Activated CD8-positive, alpha-beta memory T cell treated with anti-CD3 and anti-CD28 coated beads for 36 hours (primary cell): ENCODE measurements around the gene TMEM74B. TPM values are rescaled to one million over a fixed set of nuclear protein-coding genes. Genes with fewer than 3 reads are reported as not detected.

Source experiments
- CTCF ChIA-PET: fragments of 350-600 bp; sonication (Branson Sonifier 250); formaldehyde crosslinking; loops from one replicate; lab custom pipeline; 2021; ENCODE audit warnings: antibody characterized with exemption; lab: Charles Lee
- POLR2A ChIA-PET: fragments of 350-600 bp; sonication (Branson Sonifier 250); formaldehyde crosslinking; loops from one replicate; lab custom pipeline; 2021; ENCODE audit warnings: antibody characterized with exemption; lab: Charles Lee
- total RNA-seq, 2 experiments: library from RNA; stranded (reverse); gene quantifications; one replicate each; pipeline ENCODE4 v1.2.3, GENCODE V29; 2021

TMEM74B gene
- total RNA-seq, 2 experiments from 2014 or later, result 0.23 to 0.40 TPM

DNA sequence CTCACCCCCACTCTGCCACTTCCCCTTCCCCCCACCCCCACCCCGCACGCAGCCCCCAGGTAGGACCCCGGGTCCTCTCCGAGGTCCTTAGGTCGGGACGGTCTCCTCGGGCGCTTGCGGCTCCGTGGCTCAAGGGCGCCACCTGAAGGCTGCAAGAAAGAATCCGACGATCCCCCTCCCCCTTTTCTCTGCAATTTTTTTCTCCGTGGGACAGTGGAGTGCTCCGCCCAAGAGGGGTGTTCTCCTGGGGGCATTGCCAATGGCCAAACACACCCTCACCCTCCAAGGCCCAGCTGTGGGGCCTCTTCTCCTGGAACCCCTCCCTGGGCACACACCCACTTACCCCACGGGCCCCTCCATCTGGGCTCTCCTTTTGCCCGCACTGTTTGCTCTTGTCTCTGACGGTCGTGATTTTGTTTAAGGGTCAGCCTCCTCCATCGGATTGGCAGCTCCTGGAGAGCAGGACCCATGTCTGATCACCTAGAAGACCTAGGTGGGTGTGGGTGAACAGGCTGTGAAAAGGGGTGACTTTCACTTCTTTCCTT lies 1.1 kb upstream of the TMEM74B start:
- CTCF ChIA-PET, result interaction anchor here (0.9 to 1.3 kb wide), 2 partner anchors 13 to 74 kb away, joined by 4 read pairs; no protein-coding TSS in a partner anchor
- POLR2A ChIA-PET, result interaction anchor here (0.5 kb wide), 1 partner anchor 1859 kb away, joined by 4 read pairs; no protein-coding TSS in a partner anchor

DNA sequence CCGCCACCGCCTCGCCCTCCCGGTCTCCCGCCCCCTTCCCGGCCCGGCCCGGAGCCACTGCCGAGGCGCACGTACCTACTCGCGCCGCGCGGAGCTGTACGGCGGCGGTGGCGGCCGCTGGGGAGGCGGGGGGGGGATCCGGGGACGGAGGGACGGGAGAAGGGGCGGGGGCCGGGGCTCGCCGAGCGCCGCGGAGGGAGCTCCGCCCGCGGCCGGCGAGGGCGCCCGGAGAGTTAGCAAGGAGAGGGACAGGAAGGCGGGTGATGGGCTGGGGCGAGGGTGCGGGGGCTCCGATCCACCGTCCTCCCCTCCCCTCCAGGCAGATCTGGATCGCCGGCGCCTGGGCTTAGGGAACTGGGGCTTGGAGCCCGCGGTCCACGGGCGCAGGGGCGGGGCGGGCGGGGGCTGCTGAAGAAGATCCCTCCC lies 548 bp upstream of the TMEM74B start:
- CTCF ChIA-PET, result interaction anchor here (0.9 to 1.3 kb wide), 2 partner anchors 12 to 74 kb away, joined by 4 read pairs; no protein-coding TSS in a partner anchor
- POLR2A ChIA-PET, result interaction anchor here (0.5 kb wide), 1 partner anchor 1860 kb away, joined by 4 read pairs; no protein-coding TSS in a partner anchor

DNA sequence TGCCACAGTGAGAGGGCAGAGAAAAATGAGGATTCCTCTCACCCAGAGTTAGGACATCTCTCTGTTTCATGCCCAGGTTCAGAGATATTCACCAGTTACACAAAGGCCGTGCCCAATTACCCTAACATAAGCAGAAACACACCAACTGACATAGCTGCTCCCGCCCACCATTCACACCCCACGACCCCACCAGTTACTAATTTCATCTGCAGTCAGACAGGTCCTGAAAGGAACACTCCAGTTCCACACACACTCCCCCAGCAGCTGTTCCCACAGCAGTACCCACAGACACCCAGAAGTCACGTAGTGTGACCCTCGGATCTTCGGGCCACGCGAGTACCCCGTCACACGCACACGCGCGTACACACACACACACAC lies 532 bp downstream of the TMEM74B start:
- CTCF ChIA-PET, result no interaction called here
- POLR2A ChIA-PET, result no interaction called here

DNA sequence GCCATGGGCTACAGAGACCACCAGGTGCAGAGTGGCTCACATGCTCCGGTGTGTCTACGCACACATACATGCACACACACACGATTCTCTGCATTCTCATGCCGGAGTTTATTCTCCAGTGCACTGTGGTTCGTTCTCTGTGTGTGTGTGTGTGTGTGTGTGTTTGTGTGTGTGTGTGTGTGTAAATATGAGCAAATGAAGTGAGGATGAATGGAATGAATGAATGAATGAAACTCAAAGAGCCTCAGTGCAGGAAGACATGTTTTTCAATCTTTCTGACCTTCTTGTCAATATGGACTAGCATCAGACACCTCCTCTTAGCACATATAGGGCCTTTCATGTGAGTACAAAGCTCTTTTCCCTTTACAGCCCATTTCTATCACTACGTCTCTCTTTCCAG lies 1.6 kb downstream of the TMEM74B start:
- ChIA-PET POLR2A (no interaction called here), CTCF (no interaction called here)

DNA sequence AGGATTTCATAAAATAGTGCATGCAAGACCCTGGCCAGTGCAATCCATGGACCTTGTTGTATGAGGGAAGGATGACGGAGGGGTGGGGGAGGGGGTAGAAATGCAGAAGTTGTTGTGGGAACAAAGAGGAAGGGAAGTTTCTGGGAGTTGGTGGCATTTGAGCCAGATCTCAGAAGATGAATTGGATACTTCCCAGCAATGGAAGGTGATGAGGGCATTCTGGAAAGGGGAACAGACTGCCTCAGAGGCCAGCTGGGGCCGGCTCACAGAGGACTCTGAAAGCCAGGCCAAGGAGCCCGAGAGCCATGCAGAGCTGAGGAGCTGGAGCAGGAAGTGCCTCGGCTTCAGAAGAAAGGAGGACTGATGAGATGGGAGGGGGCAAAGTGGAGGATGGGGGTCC lies 2.7 kb downstream of the TMEM74B start:
- CTCF ChIA-PET, result no interaction called here

DNA sequence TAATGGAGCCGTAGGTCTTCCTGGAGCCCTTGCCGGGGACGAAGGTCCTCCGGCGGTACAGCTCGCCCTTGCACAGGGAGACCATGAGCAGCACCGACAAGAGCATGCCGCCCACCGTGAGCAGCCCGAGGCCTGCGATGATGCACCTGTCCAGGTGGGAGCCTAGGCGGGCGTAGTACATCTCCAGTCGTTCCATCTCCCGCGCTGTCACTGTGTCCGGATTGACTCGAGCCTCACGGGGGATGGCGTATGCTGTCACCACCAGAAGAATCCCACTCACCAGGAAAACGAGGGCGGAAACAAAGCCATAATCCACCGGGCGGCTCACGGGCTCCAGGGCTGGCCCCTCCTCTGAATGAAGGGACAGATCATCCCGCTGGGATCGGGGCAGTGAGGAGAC lies 3.8 kb downstream of the TMEM74B start:
- POLR2A ChIA-PET, result no interaction called here
- CTCF ChIA-PET, result no interaction called here

More for the DNA sequence above, 2.7 kb downstream of the TMEM74B start:
- POLR2A ChIA-PET, result no interaction called here

DNA sequence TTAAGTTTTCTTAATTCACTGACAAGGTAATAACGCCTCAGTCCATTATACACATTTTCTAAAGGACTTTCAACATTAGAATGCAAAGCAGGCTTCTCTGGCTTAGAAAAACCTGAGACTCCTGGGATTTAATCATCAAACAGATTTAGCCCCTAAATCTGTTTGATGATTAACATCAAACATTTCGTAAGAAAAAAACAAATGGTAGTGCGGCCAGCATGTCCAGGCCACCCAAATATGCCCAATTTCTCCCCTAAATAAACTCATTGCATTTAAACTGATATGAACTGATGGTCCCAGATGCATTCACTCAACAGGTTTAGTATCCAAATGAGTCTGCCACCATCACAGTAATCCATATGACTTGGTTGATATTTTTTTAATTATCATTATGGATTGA lies 6.2 kb downstream of the TMEM74B start:
- POLR2A ChIA-PET, result no interaction called here
- CTCF ChIA-PET, result no interaction called here

DNA sequence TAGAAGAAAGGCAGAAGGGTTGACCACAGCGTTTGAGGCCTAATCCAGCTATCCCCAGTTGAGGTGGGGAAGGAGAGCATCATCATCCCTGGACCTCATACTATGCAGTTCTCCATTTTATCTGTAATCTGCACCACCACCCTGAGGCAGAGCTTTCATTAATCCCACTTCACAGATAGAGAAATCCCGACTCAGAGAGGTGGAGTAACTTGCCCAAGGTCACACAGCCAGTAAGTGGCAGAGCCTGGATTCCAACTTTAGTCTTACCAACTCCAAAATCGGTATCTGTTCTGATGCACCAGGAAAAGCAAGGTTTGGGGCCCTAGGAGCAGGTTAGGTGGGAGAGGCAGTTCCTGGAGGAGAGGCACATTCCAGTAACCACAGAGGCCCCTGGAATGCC lies 6.7 kb downstream of the TMEM74B start:
- CTCF ChIA-PET, result no interaction called here
- POLR2A ChIA-PET, result no interaction called here

DNA sequence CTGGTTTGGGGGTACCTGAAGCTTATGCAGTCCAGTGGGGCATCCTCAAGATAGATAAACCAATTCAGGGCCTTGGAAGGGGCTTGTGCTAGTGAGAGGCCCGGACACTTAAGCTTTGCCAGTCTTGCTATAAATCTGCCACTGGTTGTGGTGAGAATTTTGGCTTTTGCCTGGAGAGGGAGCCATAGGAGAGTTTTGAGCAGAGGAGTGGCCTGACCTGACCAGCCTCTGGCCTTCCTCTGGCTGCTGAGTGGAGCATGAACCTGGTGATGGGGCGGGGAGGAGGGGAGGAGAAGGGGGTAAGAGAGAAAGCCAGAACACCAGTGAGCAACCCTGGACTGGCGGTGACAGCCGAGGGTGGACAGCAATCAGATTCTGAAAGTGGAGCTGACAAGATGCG lies 7.1 kb downstream of the TMEM74B start:
- POLR2A ChIA-PET, result no interaction called here

DNA sequence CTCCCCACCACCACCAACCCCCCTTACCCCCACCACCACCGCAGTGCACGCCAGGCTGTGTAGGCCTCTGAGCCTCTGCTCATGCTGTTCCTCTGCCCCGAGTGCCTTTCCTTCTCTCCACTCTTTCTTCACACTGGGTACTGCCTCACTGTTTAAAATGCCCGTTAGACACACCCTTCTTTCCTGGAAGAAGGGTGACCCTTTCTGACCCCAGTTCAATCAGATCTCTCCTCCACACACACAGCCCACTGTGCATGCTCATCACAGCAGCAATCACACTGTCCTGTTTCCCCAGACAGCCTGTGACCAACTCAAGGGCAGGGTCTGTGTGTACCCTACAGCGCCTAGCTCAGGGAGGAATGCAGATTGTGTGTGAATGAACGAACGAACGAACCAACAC lies 10.0 kb downstream of the TMEM74B start:
- CTCF ChIA-PET, result no interaction called here
- POLR2A ChIA-PET, result no interaction called here

More for the DNA sequence above, 7.1 kb downstream of the TMEM74B start:
- CTCF ChIA-PET, result no interaction called here

DNA sequence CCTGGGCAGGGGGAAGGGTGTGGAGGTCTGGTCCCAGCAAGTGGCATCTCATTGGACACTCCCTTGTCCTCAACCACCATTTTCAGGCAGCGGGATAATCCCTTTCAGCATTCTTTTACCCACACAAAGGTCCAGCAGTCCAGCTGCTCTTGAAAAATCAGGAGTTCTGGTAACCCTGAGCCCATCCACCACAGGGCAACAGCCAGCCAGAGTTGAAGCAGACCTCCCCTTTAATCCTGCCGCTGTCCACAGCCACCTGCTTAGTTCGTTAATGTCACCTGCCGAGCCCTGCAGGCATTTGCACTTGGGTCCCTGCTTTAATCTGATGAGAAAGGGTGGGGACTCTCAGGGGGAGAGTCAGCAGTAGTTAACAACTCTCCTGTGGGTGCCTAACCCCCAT lies 11.1 kb downstream of the TMEM74B start:
- POLR2A ChIA-PET, result interaction anchor here (0.6 kb wide), 1 partner anchor 51 kb away, joined by 9 read pairs; no protein-coding TSS in a partner anchor
- CTCF ChIA-PET, result interaction anchor here (1.4 kb wide), 1 partner anchor 12 kb away, joined by 4 read pairs; no protein-coding TSS in a partner anchor

DNA sequence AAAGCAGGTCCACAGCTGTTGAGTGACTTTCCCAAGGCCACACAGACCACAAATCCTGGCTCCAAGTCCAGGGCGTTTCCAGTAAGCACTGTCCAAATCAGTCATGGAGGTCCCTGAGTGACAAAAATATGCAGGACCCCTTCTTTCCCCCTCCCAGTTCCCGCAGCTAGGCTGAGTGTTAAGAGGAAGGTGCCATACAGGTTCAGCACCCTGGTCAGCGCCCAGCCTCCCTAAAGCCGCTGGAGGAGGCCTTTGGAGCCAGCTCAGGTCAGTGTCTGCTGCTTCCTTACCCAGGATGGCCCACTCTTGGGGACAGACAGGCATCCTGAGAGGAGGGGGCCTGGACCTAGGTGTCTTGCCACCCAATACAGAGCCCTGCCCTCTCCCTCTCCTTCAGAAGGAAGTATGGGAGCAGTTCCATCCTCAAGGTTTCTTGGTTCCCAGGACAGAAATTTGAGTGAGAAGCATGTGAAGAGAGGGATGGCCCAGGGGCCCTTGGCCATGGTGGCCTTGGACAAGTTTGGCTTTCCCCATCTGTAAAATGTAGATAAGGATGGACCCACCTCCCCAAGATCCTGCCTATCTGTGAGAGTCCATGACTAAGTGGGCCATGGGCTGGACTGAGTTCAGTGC lies 13.2 kb downstream of the TMEM74B start:
- POLR2A ChIA-PET, result interaction anchor here (0.5 kb wide), 1 partner anchor 591 kb away, joined by 4 read pairs; no protein-coding TSS in a partner anchor
- CTCF ChIA-PET, result interaction anchor here (1.5 kb wide), 1 partner anchor 63 kb away, joined by 4 read pairs; no protein-coding TSS in a partner anchor

DNA sequence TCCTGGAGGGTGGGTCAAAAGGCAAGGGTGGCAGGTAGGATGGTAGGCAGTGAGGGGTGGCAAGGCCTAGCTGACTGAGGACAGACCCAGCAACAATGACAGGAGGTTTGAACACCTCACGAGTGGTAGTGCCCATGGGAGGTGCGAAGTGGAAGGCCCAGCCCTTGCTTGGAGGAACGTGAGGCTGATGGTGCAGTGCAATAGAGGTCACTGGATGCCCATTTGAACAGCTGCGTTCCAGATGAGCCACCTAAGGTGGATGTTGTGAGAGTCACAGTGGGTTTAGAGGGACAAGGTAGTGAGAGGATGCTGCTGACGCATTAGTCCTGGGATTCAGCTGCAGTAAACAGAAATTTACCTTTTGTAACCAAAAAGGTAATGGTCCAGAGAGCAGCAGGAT lies 15.6 kb downstream of the TMEM74B start:
- ChIA-PET POLR2A (no interaction called here), CTCF (no interaction called here)

DNA sequence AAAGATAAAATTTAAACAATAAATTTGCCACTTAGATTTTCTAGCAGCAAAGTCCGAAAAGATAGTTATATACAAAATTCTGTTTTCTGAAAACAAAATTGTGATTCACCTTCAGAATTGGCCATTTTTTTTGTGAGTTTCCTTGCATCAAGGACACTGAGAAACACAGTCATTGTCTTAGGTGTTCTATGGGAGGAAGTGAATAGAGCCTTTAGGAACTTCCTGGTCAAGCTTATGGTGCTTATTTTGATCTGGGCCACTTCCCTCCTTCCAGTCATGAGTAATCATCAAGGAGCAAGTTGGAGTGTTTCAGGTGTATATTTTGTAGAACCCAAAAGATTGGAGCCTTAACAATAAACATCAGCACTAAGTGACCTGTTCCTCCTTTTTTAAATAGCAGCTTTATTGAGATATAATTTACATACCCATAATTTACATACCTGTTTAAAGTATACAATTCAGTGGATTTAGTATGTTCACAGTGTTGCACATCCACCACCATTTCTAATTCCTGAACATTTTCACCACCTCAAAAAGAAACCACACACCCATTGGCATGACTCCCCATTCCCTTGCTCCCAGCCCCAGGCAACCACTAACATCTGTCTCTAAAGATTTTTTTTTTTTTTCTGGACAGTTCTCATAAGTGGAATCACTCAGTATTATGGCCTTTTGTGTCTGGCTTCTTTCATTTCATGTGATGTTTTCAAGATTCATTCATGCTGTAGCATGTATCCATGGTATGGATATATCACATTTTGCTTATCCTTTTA lies 17.6 kb downstream of the TMEM74B start:
- ChIA-PET CTCF (no interaction called here), POLR2A (no interaction called here)

DNA sequence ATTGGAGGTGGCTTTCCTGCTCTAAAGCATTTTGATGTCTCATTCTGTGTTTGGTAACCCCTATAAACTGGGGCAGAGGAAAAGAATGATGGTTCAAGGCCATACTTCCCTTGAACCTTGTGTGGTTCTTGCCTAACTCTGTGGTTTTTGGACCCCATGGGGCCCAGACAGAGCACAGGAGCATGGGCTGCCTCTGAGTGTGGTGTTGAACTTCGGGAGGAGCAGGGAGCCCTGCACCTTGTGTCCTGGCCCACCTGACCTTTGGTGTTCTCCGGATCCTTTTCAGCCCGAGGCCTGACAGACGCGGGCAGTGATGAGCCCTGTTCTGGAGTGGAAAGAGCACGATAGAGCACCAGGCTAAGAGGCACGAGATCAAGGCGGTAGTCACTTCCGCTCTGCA lies 18.8 kb downstream of the TMEM74B start:
- CTCF ChIA-PET, result no interaction called here

DNA sequence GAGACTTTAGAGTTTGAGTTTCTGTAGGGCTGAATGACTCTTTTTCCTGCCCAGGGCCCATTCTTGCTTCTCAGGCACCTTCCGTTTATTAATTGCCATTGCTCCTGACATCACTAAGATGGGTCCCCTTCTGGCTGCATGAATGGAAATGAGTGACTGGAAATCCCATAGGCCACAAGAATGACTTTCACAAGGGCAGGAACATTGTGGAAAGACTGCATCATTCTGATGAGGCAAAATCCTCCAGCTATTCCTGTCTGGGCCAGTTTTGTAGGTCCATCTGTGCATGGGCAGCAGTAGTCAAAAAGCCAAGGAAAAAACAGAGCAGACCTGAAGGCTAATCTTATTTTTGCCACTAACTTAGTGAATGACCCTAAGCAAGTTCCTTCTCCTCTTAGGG lies 19.3 kb downstream of the TMEM74B start:
- CTCF ChIA-PET, result interaction anchor here (1.4 kb wide), 1 partner anchor 11 kb away, joined by 3 read pairs; no protein-coding TSS in a partner anchor
- POLR2A ChIA-PET, result no interaction called here

More for the DNA sequence above, 18.8 kb downstream of the TMEM74B start:
- POLR2A ChIA-PET, result no interaction called here

DNA sequence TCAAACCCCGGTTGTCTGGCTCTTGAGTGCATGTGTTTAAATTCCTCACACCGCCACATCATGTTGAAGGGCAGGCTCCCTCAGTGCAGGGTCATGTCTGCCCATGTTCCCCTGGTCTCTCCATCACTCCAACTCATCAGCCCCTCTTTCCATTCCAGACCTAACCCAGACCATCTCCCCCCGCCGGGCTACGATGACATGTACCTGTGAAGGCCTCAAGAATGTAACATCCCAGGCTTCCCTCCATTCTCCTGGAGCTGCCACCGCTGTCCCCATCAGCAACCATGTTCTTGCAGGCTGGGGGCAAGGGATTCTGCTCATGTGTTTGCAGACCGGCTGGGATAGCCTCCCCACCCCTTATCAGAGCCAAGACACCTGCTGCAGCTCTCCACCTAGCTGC lies 19.9 kb downstream of the TMEM74B start:
- POLR2A ChIA-PET, result no interaction called here
- CTCF ChIA-PET, result interaction anchor here (1.4 kb wide), 1 partner anchor 12 kb away, joined by 3 read pairs; no protein-coding TSS in a partner anchor

DNA sequence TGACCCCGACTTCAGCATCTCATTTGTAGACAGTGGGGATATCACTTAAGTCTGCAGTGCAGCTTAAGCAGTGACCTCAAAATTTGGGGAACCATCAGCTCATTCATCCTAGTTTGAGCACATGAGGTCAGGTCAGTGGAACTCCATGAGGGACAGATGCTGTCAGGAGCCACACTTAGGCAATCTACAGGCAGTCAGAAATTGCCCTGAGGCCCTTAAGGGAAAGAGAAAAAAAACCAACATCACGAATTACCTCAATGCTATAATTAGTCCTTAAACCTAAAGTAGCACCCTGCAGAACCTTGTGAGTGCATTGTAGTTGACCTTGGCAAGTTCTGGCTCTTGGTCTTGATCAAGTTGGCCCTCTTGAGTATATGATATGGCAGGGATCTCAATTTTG lies 21.1 kb downstream of the TMEM74B start:
- POLR2A ChIA-PET, result no interaction called here
- CTCF ChIA-PET, result interaction anchor here (0.6 kb wide), 1 partner anchor 35 kb away, joined by 3 read pairs; no protein-coding TSS in a partner anchor

DNA sequence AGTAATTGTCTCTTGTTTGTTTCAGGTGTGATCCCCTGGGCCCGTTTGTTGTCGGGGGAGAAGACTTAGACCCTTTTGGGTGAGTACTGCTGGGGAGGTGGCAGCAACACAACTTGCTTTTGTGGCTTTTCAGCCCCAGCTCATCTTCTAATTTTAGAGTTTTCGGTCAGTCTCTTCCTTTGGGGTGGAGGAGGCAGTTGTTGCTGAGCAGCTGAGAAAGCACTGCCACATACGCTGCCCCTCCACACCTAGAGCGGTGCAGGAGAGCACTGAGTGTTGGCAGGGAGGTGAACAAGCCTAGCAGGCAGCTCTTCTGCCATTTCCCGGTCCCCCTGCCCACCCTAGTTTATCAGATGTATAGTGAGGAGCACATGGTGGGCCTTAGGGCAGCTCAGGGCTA lies 21.7 kb downstream of the TMEM74B start:
- ChIA-PET POLR2A (no interaction called here), CTCF (interaction anchor here (0.6 kb wide), 1 partner anchor 35 kb away, joined by 3 read pairs; no protein-coding TSS in a partner anchor)

DNA sequence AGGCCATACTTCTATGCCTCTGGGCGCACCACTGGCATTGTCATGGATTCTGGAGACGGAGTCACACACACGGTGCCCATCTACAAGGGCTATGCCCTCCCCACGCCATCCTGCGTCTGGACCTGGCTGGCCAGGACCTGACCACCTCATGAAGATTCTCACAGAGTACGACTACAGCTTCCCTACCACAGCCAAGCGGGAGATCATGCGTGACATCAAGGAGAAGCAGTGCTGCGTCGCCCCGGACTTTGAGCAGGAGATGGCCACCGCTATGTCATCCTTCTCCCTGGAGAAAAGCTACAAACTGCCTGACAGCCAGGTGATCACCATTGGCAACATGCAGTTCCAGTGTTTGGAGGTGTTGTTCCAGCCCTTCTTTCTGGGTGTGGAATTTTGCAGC lies 23.8 kb downstream of the TMEM74B start:
- ChIA-PET POLR2A (no interaction called here), CTCF (interaction anchor here (0.9 kb wide), 1 partner anchor 342 kb away, joined by 4 read pairs; no protein-coding TSS in a partner anchor)
